HG03139 (cell line): ENCODE results near the gene NLRP1.
A peak's percentile ranks its signal among the peaks of the same experiment; 100 is the strongest.

ENCODE experiments used
- ATAC-seq: cut with Tn5 transposase; IDR thresholded peaks from one replicate; pipeline ENCODE4 v1.9.1; 2021; ENCODE audit not compliant: unreplicated experiment

The NLRP1 gene

DNA sequence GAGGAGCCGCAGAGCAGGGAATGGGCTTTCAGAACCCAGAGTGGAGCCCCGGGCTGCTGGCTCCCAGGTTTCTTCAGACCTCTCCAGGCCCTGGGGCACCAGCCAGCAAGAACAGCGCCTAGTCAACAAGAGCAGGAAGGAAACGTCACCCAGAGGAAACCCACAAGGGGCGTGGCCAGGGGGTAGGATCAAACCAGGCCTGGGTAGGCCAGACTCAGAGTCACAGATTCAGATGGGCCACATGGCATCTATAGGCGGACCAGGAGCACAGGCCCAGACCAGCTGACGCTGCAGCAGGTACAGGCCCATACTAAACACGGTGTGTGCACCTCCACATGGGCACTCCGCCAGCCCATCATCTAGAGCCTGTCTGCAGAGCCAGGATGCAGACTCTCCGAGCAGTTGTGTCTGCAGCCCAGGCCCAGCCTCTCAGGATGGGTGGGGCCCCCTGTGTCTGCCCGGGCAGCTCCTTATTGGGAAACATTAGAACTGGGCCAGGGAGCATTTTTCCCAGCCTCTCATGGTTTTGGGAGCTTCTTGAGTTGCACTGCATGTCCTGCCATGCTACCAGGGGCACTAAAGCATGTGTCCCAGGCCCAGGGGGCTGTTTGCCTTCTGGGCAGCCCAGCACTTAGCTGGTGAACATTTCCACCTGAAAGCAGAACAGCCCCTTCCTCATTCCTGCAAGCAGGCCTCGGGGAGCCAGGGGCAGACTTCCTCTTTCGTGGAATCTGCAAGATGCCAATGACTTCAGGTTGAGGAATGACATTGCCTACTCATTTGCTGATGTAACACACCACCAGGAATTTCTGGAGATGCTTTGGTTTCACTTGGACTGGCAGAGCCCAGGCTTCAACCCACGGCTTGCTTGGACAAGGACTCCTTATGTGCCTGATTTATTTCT, at the start of gene NLRP1:
TSS of gene NLRP1 (minus strand) at position 127 of the 904 bp plus-strand sequence. CDS start 552 bp downstream, outside the sequence.
- peak; percentile 67 for ATAC-seq

DNA sequence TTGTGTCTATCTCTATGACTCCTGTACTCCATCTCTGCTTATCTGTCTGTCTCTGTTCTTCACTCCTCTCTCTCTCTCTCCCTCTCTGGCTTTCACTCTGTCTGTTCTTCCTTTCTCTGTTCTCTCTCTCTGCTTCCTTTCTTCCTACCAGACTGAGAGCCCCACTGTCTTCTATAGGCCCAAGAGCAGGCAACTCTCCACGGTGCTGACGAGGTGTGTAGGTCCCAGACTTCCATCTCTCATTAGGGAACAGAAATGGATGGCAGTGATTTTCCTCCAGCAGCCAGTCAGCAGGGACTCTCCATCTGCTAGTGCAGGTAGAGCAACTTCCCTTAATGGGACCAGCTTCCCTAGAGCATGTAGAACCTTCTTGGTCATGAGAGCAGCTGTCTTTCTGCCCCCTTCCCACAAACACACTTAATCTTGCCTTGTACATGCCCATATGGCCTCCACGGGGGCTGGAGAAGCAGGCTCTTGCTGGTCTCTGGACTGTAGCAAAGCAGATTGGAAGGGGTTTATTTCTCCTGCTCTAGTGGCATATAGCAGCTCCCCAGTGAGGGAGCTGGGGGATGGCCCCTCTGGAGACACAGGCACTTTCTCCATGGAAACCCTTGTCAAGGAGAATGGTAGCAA, 47.8 kb upstream of the NLRP1 start:
- no peak for ATAC-seq

DNA sequence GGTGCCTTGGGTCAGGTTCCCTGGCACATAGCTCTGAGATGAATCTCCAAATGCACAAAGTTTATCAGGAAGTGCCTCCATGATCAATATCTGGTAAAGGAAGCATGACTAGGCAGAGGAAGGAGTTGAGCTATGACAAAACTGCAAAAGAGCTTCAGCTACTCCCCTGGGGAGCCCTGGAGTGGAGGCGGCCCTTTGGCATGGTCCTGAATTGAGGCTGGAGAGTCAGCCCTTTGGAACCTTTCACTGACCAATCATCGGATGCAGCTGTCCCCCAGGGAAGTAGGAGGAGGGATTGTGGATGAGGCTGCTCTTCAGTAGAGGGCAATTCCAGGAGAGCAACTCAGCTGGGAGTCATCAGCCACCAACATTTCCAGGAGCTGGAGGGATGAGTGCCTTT, 46.1 kb upstream of the NLRP1 start:
- no peak for ATAC-seq

DNA sequence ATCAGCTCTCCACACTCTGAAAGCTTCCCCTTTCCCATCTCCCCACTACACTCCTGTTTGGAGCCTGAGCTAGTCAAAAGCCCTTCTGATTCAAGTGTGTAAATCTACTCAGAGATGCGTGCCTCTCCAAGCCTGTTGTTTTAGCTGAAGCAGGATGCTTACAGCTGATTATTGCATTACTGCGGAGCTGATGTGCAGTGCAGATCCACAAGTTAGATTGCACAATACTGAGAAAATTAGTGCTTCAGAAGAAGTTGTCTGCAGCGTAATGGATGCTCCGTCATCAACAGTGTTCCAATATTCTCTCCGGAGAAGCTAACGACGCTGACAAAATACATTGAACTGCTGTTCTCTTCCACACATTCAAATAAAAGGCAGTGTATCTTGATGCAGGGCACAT, 44.8 kb upstream of the NLRP1 start:
- no peak for ATAC-seq

DNA sequence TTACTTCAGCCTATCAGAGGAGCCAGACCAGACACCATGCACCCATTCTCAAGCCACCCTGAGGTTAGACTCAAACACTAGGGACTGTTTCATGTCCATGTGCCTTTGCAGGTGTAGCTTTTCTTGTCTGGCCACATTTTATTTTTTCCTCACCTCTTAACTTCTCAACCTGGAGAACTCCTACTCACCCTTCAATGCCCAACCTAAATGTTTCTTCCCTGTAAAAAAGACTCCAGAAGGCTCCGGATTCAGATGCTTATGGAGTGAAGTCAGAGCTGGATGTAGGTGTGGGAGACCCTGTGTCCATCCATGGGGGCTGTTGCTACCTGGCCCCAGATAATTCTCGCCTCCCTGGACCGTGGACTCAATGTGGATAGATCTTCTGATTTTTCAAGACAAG, 44.0 kb upstream of the NLRP1 start:
- no peak for ATAC-seq

DNA sequence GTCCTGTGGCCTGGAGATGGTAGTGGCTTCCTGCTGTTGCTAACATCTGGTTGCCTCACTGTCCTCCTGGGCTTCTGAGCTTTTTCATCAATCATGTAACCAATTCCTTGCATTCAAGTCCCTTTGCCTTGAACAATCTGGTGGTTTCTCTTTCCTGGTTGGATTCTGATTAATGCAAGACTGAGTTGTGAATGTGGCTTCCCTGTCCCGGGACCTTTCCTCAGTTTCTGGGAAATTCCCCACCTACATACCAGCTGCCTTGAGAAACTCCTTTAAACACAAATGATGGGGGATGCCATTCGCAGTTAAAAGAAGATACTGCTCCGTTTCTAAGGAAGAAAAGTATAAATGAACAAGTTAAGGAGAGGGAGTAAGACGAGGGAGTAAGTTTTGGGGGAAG, 39.9 kb upstream of the NLRP1 start:
- no peak for ATAC-seq

DNA sequence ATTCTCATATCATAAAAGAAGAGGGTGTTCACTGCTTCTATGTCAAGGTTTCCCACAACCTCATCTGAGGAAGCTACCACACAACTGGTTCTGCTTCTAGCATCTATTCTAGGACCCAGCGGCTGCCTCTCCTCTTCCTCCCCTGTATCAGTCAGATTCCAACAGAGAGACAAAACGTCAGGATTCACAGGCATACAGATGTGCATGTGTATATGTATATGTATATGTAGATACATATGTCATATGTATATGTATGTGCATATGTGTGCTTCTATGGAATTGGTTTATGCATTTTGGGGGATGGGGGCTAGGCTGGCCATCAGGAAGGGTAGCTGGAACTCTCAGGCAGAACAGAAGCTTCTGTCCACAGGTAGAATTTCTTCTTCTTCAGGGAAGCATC, 37.4 kb upstream of the NLRP1 start:
- no peak for ATAC-seq

DNA sequence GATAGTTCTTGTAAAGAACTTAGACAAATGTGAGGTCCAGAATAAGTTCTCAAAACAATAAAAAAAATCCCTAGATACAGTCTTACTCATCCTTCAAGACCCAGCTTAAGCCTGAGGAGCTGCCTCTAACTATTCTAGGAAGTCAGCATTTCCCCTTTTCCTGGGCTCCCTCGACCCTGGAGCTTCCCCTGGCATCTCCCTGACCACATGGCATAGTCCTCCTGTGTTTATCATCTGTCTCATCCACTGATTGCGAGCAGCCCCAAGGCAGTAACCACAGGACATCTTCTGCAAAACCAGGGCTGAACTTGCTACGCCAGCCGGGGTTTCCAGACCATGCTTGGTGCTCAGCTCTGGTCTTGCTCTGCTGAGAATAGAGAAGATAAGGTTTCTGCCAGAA, 36.7 kb upstream of the NLRP1 start:
- ATAC-seq = no peak

DNA sequence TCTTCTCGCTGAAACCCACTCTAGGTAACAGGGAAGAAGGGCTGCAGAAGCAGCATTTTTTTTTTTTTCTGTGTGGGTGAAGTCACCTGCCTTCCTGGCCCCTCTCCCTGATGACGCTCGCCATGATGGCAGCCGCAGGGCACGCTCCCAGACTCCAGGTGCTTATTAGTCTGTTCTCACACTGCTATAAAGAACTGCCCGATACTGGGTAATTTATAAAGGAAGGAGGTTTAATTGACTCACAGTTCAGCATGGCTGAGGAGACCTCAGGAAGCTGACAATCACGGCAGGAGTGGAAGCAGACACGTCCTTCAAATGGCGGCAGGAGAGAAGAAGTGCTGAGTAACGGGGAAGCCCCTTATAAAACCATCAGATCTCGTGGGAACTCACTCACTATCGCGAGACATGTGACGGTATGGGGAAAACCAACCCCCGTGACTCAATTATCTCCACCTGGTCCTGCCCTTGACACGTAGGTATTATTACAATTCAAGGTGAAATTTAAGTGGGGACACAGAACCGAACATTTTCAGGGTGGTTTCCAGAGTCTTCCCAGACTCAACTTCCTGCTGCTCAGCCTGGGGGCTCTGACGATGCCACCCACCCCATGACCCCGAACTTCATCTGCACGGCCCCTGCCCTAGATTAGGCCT, 34.9 kb upstream of the NLRP1 start:
- ATAC-seq = no peak

DNA sequence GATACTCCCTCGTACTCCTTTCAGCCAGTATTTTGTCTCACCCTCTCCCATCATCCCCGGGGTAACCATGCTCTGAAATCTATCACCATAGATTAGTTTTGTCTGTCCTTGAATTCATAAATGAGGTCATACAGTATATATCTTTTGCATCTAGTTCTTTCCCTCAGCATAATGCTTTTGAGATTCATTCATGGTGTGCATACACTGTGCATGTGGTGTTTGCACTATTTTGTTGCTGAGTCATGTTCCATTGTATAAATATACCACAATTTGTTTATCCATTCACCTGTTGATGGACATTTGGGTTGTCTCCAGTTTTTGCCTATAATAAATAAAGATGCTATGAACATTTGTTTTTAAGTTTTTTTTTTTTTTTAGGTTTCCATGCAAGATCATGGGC, 34.2 kb upstream of the NLRP1 start:
- ATAC-seq = no peak

DNA sequence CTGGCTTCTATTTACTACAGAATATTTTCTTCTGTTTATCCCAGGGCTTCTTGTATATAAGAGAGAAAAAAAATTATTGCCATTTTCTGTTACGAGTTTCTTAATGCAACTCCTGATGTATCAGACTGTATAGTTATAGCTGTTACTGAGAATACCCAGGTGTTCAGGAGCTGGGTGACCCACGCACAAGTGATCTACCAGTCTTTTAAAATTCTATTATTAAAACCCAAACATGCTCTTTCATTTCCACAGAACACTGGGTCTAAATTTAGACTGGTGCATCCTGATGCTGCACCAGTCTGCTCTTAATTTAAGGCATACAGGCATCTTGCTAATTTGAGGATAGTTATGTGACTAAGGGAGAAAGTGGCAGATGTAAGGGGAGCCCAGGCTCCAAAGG, 31.2 kb upstream of the NLRP1 start:
- ATAC-seq = no peak

DNA sequence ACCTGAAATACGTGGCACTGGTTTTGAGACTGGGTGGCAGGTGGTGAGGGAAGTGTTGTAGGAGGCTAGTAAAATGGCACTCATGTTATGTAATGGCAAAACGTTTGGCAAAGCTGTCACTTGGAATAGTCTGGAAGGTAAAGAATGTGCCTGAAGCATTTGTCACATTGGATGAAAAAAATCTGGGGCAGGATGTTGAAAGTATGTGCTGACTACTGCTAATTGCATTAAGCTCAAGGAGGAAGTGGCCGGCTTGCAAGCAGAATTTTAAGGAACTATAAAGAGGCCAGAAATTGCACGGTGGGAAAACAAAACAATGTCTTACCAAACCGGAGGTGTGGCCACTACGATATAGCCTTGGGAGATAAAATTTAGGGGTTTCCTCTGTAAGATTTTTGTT, 26.6 kb upstream of the NLRP1 start:
- no peak for ATAC-seq

DNA sequence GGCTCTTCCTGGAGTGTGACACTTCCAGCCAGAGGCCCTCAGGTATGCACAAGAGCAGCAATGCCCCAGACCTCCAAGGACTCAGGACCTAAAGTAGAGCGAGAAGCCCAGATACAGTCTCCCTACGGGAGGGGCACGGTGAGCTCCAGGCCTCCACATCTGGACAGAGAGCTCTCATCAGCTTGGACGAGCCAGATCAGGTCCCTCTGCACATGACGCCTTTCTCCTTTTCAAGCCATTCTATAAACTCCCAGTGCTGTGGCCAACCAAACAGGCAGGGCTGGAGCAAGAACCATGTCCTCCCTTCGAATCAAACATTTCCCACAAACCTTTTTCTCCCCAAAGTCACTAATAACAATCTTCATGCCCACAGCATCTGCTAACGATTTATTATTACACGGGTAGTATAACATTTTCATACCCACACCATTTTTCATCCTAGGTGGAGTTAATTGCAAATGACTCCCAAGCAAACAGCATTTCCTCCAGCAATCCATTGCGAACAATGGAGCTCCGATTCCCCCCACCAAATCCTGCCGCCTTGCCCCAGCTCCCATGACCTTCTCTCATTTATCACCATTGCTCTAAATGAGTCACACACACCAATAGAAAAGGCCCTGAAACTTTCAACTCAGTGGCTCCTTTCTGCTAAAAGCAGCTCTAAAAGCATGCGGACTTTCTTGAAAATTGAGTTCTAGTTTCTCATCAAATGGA, 24.2 kb upstream of the NLRP1 start:
- ATAC-seq = no peak

DNA sequence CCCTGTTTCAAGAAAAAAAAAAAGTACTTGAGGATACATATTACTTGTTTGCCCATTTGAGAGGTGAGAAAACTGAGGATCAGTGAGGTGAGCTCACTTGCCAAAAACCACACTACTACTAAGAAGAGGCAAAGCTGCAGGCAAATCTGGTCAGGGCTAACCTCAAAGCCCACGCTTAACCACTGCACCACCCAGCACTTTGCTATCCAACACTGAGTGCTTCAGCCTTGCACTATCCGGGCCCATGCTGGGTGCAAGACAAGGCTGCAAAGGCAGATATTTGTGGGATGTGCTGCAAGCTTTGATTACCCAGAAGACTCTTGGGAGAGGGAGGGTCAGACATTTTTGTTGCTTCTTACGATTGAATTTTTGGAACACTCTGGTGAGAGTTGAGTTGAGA, 23.6 kb upstream of the NLRP1 start:
- ATAC-seq = no peak

DNA sequence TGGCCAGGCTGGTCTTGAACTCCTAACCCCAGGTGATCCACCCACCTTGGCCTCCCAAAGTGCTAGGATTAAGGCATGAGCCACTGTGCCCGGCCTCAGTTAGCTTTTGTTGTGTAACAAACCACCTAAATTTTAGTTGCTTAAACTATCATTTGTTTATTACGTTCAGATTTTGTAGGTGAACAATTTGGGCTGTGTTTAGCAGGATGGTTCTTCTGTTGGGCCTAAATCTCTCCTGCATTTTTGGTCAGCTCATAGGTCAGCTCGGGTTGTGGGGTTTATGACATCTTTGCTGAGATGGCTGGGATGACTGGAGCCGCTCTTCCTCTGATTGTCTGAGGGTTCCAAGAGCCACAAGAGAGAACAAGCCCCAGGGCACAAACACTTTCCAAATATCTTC, 21.1 kb upstream of the NLRP1 start:
- no peak for ATAC-seq

DNA sequence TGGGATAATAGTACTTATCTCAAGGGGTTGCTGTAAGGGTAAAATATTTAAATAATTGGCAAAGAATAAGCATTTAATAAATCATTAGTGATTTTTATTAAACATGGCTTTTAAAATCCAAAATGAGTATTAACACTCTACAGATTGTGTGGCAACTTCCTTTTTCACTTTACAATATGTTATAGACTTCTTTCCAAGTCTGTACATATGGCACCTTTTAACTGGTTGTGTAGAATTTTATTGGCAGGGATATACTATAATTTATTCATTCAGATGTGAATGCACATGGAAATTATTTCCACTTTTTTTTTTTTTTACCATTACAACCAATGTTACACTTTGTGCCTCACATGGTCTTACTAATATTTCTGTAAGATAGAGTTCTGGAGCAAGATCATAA, 15.7 kb upstream of the NLRP1 start:
- ATAC-seq = no peak

DNA sequence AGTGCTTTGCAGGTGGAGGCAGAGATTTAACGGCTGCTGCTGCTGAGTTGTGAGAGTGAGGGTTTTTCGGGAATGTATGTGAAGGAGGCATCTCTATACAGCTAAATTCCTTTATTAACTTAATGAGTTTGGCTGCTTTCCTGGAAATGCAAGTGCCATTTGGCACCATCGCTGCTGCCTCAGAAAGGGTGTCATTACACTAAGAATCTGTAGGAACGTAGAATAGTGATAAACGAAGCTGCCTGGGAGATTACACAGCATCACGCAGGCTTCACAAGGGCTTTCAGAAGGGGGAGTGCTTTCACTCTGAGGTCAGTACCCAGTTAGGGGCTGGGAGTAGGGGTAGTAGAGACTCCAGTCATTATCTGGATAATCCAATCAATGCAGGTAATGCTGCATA, 14.1 kb upstream of the NLRP1 start:
- no peak for ATAC-seq

DNA sequence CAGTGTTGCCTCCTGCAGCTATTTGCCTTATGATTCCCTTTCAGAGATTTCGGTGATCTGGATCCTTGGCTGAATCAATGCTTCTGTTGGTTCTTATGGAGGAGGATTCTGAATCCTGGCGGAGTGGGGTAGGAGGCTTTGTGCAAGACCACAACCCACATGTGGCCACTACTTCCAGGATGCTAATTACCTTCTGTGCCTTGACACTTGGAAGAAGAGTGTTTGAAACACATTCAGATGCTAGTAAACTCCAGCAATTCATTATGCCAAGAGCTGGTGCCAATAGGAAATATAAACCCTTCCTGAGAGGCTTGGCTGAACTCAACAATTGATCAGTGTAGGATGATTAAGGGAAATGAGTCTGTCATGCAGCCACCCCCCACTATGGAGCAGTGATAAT, 12.1 kb upstream of the NLRP1 start:
- no peak for ATAC-seq

DNA sequence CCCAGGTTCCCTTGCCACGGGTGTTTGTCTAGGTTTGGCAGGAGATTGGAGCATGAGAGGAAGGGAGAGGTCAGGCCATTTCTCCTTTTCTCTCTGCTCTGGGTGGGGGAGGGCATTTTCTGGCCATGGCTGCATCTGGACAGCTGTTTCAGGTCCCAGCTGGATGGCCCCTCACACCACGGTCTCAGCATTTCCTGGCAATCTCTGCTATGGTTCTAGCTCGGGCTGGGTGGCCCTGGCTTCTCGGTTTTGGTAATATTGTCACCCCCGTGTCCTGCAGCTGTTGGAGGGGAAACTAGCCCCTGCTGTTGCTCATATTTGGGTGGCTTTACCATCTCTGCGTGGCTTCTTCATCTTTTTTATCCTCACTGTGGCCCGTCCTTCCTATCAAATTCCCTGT, 11.5 kb upstream of the NLRP1 start:
- ATAC-seq = no peak

DNA sequence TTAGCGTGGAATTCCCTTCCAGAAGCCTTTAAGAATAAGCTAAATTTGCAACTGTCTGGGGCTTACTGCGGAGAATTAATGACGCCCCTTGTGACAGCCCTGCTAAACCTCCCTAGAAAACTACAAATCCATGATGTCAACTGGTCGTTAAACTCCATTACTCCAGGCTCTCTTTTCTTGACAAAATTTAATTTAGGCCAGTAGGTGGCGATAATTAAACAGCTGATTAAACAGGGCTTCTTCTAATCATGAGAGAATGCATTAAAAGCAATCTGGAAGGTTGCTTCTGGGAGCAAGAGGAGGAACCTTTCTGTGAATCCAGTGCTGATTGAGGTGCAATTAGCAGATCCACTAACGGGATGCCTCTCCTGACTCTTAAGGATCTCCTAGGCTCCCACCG, 8.1 kb upstream of the NLRP1 start:
- no peak for ATAC-seq

DNA sequence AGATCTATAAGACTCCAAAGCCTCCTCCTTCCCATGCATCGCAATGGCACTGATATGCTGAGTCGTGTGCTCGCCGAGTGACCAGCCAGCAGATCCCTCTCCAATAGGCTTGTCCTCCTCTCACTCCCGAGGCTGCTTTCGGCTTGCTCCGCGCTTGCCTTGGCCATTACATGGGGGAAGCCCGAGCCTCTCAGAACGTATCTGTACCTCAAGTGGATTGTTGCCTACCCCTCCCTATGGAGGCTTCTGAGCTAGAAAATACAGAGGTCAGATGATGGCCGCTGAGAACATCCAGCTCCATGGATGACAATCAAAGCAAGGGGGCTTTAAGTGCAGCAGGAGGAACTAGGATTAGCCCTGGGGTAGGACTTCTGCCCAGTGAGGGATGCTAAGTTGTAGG, 7.7 kb upstream of the NLRP1 start:
- no peak for ATAC-seq

DNA sequence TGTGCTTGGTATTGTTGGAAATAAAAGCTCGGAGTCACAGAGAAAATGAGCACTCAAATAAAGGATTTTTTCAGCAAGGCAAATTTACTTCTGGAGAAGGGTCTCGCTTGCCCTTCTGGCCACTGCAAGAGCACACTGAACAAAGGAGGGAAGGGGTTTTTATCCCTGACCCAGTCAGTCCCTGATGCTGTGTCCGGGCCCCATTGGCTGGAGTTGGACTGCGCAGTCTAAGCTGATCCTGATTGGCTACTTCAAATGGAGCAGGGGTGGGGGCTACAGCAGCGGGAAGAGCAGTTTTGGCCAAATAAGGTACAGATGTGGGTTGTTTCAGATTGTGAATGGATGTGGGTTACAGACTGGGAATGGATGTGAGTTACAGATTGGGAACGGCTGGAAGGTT, 4.3 kb upstream of the NLRP1 start:
- no peak for ATAC-seq
